AG09319 (cell line): ENCODE data around the gene GALNT14.

Source experiments
- DNase-seq: peaks from one replicate; pipeline ENCODE4 v3.0.0-alpha.2; 2010; ENCODE audit warnings: low read depth; ENCODE audit errors: extremely low read depth
- CTCF ChIP-seq: IDR thresholded peaks from 2 replicates; pipeline ENCODE4 v1.5.1; 2011; ENCODE audit warnings: low read depth, mild to moderate bottlenecking, inconsistent platforms, low read length, moderate library complexity

Gene GALNT14

DNA sequence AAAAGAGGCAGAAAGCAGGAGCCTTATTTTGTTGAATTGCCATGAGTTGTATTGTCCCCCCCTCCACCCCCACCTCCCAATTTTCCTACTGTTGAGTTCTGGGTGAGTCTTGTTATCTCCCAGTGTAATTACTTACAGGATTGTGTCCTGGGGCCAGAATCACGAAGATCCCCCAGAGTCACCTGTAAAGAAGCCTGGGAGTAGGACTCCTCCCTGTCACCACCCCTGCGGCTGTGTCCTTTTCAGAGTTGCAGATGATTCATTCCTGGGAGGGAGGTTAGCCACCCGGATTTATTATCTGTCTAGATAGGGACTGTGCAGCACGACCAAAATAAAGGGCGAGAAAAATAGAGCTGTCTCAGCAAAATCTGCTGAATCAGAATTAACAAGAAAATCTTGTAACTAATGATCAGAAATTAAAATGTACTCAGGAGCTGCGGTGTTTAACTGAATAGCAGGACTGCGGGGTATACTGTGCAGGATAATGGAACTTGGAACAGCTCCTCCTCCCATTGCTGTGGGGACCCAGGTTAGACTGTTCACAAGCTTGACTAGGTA lies 249.3 kb downstream of the GALNT14 start:
- no peak for DNase-seq
- TF ChIP-seq CTCF = no peak

- no peak for DNase-seq
- TF ChIP-seq CTCF = no peak
These were observed 252.2 kb downstream of the GALNT14 start for GRCh38 chr2:30886080-30886479.

DNA sequence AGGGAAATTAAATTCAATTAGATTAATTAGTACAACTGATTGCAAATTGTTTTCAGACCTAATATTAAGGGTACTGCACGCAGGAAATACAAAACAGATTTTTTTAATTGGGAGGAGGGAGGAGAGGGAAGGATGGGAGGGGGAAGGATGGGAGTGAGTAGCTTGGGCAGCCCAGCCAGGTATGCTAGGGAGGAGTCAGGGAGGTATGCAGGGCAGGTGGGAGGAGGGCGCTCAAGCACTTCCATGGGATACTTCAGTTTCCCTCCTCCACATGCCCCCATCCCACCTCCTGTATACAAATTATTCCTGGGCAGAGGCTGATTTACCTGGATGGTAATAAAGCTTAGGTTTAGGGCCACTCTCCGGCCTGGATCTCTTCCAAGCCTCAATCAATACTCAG lies 254.4 kb downstream of the GALNT14 start:
- TF ChIP-seq CTCF = no peak
- no peak for DNase-seq

DNA sequence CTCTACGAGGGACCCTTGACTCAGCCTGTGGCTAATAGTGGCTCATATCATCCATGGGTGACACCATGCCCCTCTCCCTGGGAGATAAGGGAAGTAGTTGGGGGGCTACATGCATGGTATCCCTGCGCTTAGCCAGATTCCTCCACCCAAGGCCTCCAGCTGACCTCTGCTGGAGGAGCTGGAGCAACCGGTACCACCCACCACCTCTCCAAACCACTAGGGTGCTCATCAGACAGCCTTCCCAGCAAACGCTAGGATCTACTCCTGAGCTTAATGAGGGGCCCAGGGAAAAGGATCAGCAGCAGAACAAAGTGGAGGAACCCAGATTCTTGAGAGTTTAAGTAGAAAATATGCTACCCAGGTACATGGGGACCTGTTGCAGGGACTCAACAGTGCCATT lies 255.1 kb downstream of the GALNT14 start:
- no peak for TF ChIP-seq CTCF
- DNase-seq = no peak

DNA sequence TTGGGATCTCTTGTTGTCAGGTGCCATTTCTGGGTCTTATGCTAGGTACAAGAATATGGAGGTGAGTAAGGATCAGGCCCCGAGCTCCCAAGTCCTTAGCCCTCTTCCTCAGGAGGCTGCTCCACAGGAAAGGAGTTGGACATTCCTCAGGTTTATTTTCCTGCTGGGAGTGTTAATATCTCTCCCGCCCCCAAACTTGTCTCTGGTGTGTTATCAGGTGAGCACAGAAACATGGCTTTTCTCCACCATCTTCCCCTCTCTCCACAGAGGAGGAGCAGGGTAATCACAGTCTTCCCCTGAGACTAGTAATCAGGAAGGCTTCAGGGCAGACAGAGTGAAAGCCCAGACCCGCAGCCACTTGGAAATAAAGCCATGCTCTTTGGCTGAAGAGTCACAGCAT lies 257.7 kb downstream of the GALNT14 start:
- no peak for TF ChIP-seq CTCF
- no peak for DNase-seq

- no peak for DNase-seq
- no peak for TF ChIP-seq CTCF
These were observed 260.4 kb downstream of the GALNT14 start for GRCh38 chr2:30877833-30878232.

DNA sequence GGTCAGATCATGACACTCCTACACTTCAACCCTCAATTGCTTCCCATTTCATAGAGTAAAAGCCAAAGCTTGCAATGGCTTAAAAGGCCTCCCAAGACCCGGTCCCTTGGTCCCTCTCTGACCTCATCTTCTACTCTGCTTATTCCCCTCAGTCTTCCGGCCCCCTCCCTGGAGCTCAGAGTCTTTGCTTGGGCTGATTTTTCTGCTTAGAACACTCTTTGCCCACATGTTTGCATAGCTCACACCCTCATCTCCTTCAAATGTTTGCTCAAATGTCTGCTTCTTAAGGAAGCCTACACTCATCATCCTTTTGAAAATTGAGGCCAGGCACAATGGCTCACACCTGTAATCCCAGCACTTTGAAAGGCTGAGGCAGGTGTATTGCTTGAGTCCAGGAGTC lies 265.4 kb downstream of the GALNT14 start:
- no peak for TF ChIP-seq CTCF
- DNase-seq = no peak
